ENCODE data around the gene FOLR1. TPM values are rescaled to one million over a fixed set of nuclear protein-coding genes. Genes with fewer than 3 reads are reported as not detected.

The FOLR1 gene
- total and polyA plus RNA-seq, 10 of the 15 experiments (the other 5 are each of a cell fraction or from before 2014, with no cell fraction given), result not detected

- DNase-seq (ENCODE audit: low read depth, low spot score), result no peak
- no peak overlapping the region for H3K27ac ChIP-seq (ENCODE audit: control insufficient read depth, insufficient read depth)
- peaks cover 26% of the 10 kb centered on the region for H3K79me2 ChIP-seq (ENCODE audit: control insufficient read depth, insufficient read depth, low read length)
- BruUV-seq (replicated peaks), result no TSS peak
- ChIA-PET POLR2A (no interaction called here), CTCF (interaction anchor here (1.0 to 1.2 kb wide), 2 partner anchors 10 to 203 kb away, joined by 3 to 5 read pairs; no protein-coding TSS in a partner anchor), RAD21 (ENCODE audit: unreplicated experiment) (no interaction called here), SMC1A (ENCODE audit: uncharacterized antibody, unreplicated experiment) (interaction anchor here (1.2 kb wide), 1 partner anchor 204 kb away, joined by 3 read pairs; no protein-coding TSS in a partner anchor)
- no peaks in the 10 kb centered on the region for H3K9me3 ChIP-seq (replicated peaks; ENCODE audit: control insufficient read depth, insufficient read depth, low read length)
- intact Hi-C loops (cut with micrococcal nuclease; ENCODE audit: unreplicated experiment), result no loop called here
- H3K36me3 ChIP-seq (ENCODE audit: control insufficient read depth in 2 of 2, insufficient read depth in 2 of 2, low read length in 1 of 2), result peaks cover 17 to 26% of the 10 kb centered on the region in 2 experiments; a peak in 3 of 4 replicates
- no peak overlapping the region for H3K9ac ChIP-seq (ENCODE audit: control insufficient read depth, insufficient read depth, low read length)
- H3K4me2 ChIP-seq (ENCODE audit: control insufficient read depth, insufficient read depth), result no peak overlapping the region
- no peak for ATAC-seq
- H2AFZ ChIP-seq (ENCODE audit: control insufficient read depth, low read depth, low read length), result no peak overlapping the region
- 89% methylated on average over 13 of the region's 14 CpGs for WGBS (ENCODE audit: insufficient coverage, insufficient replicate concordance, low lambda C conversion rate, missing lambda C conversion rate)
- in situ Hi-C loops (cut with MboI), result no loop called here
- H3K4me3 ChIP-seq, result no peak overlapping the region
- no peaks in the 10 kb centered on the region; the same call in 1 of the 2 replicates for H4K20me1 ChIP-seq (ENCODE audit: control insufficient read depth, insufficient read depth)
- FAIRE-seq, result no peak
- H3K4me1 ChIP-seq (ENCODE audit: control insufficient read depth, insufficient read depth, low read length), result peaks cover 9% of the 10 kb centered on the region
- no peak for TF ChIP-seq YBX1 (IDR thresholded peaks at IDR 0.05)
- no peak for TF ChIP-seq MTA2 (IDR thresholded peaks at IDR 0.05; ENCODE audit: low read depth)
- no peak for TF ChIP-seq PBX3 (IDR thresholded peaks at IDR 0.05; ENCODE audit: insufficient replicate concordance, low read depth, low read length)
- no peak for TF ChIP-seq IRF4 (IDR thresholded peaks at IDR 0.05; ENCODE audit: low read depth, low read length)
- TF ChIP-seq BCL11A (IDR thresholded peaks at IDR 0.05; ENCODE audit: low read depth, low read length), result no peak
- TF ChIP-seq SMARCA5 (IDR thresholded peaks at IDR 0.05), result no peak
- TF ChIP-seq TCF12 (IDR thresholded peaks at IDR 0.05; ENCODE audit: low read depth, low read length), result no peak
- TF ChIP-seq TBL1XR1 (IDR thresholded peaks at IDR 0.05; ENCODE audit: low read depth, low read length), result no peak
- no peak for TF ChIP-seq SMAD5 (IDR thresholded peaks at IDR 0.05; ENCODE audit: low read depth)
- TF ChIP-seq ZBED1 (IDR thresholded peaks at IDR 0.05; ENCODE audit: borderline replicate concordance), result no peak
- TF ChIP-seq ZNF274 (IDR thresholded peaks at IDR 0.05; ENCODE audit: insufficient read depth, insufficient read length), result no peak
- TF ChIP-seq E2F8 (IDR thresholded peaks at IDR 0.05; ENCODE audit: low read depth, partially characterized antibody), result no peak
- no peak for TF ChIP-seq POLR2AphosphoS2 (IDR thresholded peaks at IDR 0.05; ENCODE audit: low read depth, low read length)
- no peak for TF ChIP-seq HDAC2 (IDR thresholded peaks at IDR 0.05)
- H3K27me3 ChIP-seq (replicated peaks in 1 of 2; ENCODE audit: control insufficient read depth in 2 of 2, insufficient read depth in 2 of 2, low read length in 1 of 2), result no peaks in the 10 kb centered on the region
Measured at GRCh38 chr11:72227316-72228228, 35.6 kb downstream of the FOLR1 start.
